ENCODE results near the gene TMC1.

TMC1 gene

DNA sequence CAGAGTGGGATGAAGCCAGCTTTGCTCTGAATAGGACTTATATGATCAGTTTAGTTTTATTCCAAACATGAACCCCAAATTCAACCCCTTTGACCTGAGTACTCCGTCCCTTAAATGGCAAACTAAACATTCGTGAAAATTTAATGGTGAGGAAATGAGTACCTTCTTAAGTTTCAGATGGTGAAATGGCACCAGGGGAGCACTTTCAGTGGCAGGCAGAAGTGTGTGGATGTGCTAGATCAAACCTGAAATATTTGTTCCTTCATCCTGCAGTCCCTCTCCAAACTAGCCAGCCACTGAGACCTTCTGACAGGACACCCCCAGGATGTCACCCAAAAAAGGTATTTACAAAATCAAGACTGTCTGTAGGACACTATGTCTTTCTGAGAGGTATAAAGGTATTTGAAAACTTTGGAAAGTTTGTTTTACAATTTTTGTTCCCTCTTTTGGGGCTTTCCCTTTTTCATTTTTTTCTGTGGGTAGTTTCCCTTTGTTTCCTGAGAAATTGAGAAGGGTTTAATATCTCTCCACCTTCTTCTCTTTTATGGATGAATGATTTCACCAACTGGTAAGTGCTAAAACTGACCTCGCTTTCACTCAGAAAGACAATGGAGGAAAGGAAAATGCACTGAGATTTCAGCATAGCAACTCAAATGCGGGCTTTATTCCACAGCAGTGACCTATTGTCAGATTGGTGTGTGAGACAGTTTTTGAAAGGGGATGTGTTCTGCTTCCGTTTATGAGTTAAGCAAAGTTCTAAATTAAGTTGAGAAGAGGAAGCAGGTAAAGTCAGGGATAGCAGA is 127.1 kb downstream of the TMC1 start:
- H3F3A ChIP-seq (ENCODE audit: insufficient read depth, low read length) = no peaks in the 10 kb centered on the region
- H3K27ac ChIP-seq (ENCODE audit: low read depth, low read length, poor library complexity, severe bottlenecking) = no peak overlapping the region
- H3K36me3 ChIP-seq (ENCODE audit: insufficient read depth, low read length) = no peaks in the 10 kb centered on the region
- no peak overlapping the region for H3K4me3 ChIP-seq (ENCODE audit: low read depth, low read length, poor library complexity, severe bottlenecking)
- no peaks in the 10 kb centered on the region for H3K9me2 ChIP-seq (ENCODE audit: low read depth, low read length)
- no peaks in the 10 kb centered on the region for H3K9me3 ChIP-seq (ENCODE audit: low read length)
- no peak overlapping the region for H3K4me2 ChIP-seq (ENCODE audit: low read length)
- H2AFZ ChIP-seq (ENCODE audit: low read length) = no peak overlapping the region
- no peak overlapping the region for H3K9ac ChIP-seq (ENCODE audit: low read length)
- H4K20me1 ChIP-seq (ENCODE audit: insufficient read depth, low read length) = no peaks in the 10 kb centered on the region
- H3K27me3 ChIP-seq (ENCODE audit: insufficient read depth, low read length) = no peaks in the 10 kb centered on the region
- no peak for TF ChIP-seq EZH2 (IDR thresholded peaks at IDR 0.05; ENCODE audit: borderline replicate concordance, low read length)
- TF ChIP-seq, protein P1, sequence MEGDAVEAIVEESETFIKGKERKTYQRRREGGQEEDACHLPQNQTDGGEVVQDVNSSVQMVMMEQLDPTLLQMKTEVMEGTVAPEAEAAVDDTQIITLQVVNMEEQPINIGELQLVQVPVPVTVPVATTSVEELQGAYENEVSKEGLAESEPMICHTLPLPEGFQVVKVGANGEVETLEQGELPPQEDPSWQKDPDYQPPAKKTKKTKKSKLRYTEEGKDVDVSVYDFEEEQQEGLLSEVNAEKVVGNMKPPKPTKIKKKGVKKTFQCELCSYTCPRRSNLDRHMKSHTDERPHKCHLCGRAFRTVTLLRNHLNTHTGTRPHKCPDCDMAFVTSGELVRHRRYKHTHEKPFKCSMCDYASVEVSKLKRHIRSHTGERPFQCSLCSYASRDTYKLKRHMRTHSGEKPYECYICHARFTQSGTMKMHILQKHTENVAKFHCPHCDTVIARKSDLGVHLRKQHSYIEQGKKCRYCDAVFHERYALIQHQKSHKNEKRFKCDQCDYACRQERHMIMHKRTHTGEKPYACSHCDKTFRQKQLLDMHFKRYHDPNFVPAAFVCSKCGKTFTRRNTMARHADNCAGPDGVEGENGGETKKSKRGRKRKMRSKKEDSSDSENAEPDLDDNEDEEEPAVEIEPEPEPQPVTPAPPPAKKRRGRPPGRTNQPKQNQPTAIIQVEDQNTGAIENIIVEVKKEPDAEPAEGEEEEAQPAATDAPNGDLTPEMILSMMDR (IDR thresholded peaks at IDR 0.05; ENCODE audit: low read length) = no peak
- H3K79me2 ChIP-seq (ENCODE audit: insufficient read depth, low read length) = no peaks in the 10 kb centered on the region
- H3K4me1 ChIP-seq (ENCODE audit: insufficient read depth, low read length, severe bottlenecking) = no peaks in the 10 kb centered on the region

DNA sequence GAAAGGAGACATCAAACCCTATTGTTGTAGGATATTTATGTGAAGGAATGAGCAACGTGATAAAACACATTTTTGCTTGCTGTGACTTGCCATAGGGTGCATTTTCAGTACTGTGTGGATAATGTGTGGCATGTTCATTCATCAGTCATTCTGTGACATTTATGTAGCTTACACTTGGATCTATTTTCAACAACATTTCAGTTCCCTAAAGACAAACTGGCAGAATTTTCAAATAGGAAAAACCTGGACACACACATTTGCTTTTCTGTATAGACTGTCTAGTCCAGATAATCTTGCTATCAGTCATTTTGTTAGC is 127.7 kb downstream of the TMC1 start:
- Histone ChIP-seq H3K4me3 (ENCODE audit: low read depth, low read length, poor library complexity, severe bottlenecking) (no peak overlapping the region), H3K36me3 (ENCODE audit: insufficient read depth, low read length) (no peaks in the 10 kb centered on the region), H3K4me1 (ENCODE audit: insufficient read depth, low read length, severe bottlenecking) (no peaks in the 10 kb centered on the region), H3K79me2 (ENCODE audit: insufficient read depth, low read length) (no peaks in the 10 kb centered on the region), H3K9me2 (ENCODE audit: low read depth, low read length) (no peaks in the 10 kb centered on the region), H3F3A (ENCODE audit: insufficient read depth, low read length) (no peaks in the 10 kb centered on the region), H3K9me3 (ENCODE audit: low read length) (no peaks in the 10 kb centered on the region), H3K27me3 (ENCODE audit: insufficient read depth, low read length) (no peaks in the 10 kb centered on the region), H4K20me1 (ENCODE audit: insufficient read depth, low read length) (no peaks in the 10 kb centered on the region), H2AFZ (ENCODE audit: low read length) (no peak overlapping the region), H3K9ac (ENCODE audit: low read length) (no peak overlapping the region), H3K27ac (ENCODE audit: low read depth, low read length, poor library complexity, severe bottlenecking) (no peak overlapping the region), H3K4me2 (ENCODE audit: low read length) (no peak overlapping the region)
- TF ChIP-seq, protein P1 (IDR thresholded peaks at IDR 0.05; ENCODE audit: low read length) = no peak
- no peak for TF ChIP-seq EZH2 (IDR thresholded peaks at IDR 0.05; ENCODE audit: borderline replicate concordance, low read length)

DNA sequence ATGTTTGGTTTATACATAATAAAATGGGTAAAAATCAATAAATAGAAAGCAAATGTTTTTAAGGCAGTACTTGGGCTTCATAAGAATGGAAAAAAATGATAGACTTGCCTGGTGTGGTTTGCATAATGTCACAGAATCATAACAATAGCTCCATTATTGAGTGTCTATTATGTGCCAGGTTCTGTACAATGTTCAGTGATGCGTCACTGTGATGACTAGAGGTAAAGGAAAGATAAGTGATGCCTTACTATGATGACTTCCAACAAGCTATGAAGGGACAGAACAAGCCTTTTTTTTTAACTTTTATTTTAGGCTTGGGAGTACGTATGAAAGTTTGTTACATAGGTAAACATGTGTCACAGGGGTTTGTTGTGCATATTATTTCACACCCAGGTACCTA is 128.8 kb downstream of the TMC1 start:
- H3K4me3 ChIP-seq (ENCODE audit: low read depth, low read length, poor library complexity, severe bottlenecking) = no peak overlapping the region
- no peaks in the 10 kb centered on the region for H3K27me3 ChIP-seq (ENCODE audit: insufficient read depth, low read length)
- no peak overlapping the region for H2AFZ ChIP-seq (ENCODE audit: low read length)
- H4K20me1 ChIP-seq (ENCODE audit: insufficient read depth, low read length) = no peaks in the 10 kb centered on the region
- no peak overlapping the region for H3K27ac ChIP-seq (ENCODE audit: low read depth, low read length, poor library complexity, severe bottlenecking)
- H3K4me2 ChIP-seq (ENCODE audit: low read length) = no peak overlapping the region
- H3K9me3 ChIP-seq (ENCODE audit: low read length) = no peaks in the 10 kb centered on the region
- H3K4me1 ChIP-seq (ENCODE audit: insufficient read depth, low read length, severe bottlenecking) = no peaks in the 10 kb centered on the region
- no peaks in the 10 kb centered on the region for H3K79me2 ChIP-seq (ENCODE audit: insufficient read depth, low read length)
- no peaks in the 10 kb centered on the region for H3K36me3 ChIP-seq (ENCODE audit: insufficient read depth, low read length)
- TF ChIP-seq EZH2 (IDR thresholded peaks at IDR 0.05; ENCODE audit: borderline replicate concordance, low read length) = no peak
- TF ChIP-seq, protein P1 (IDR thresholded peaks at IDR 0.05; ENCODE audit: low read length) = no peak
- H3K9me2 ChIP-seq (ENCODE audit: low read depth, low read length) = no peaks in the 10 kb centered on the region
- no peak overlapping the region for H3K9ac ChIP-seq (ENCODE audit: low read length)
- H3F3A ChIP-seq (ENCODE audit: insufficient read depth, low read length) = no peaks in the 10 kb centered on the region

All from OCI-LY1 (cell line).